Glutamatergic neuron (in vitro differentiated cells): Measurements from ENCODE around the gene PGP. TPM values are rescaled to one million over a fixed set of nuclear protein-coding genes. Genes with fewer than 3 reads are reported as not detected.

Source experiments
- DNase-seq: peaks from one replicate; pipeline ENCODE4 v3.0.0; 2022
- H3K27ac Mint-ChIP-seq: one replicate; pipeline ENCODE4 v1.8.0; 2020; ENCODE audit warnings: mild to moderate bottlenecking, mixed read lengths, inconsistent platforms; ENCODE audit not compliant: unreplicated experiment
- H3K27me3 Mint-ChIP-seq: one replicate; pipeline ENCODE4 v1.8.0; 2020; ENCODE audit warnings: mild to moderate bottlenecking, moderate library complexity, mixed read lengths, inconsistent platforms; ENCODE audit not compliant: unreplicated experiment
- H3K36me3 Mint-ChIP-seq: one replicate; pipeline ENCODE4 v1.8.0; 2020; ENCODE audit warnings: mild to moderate bottlenecking, mixed read lengths, inconsistent platforms; ENCODE audit not compliant: unreplicated experiment
- H3K4me1 Mint-ChIP-seq: one replicate; pipeline ENCODE4 v1.8.0; 2020; ENCODE audit warnings: mild to moderate bottlenecking, low read depth, mixed read lengths, inconsistent platforms; ENCODE audit not compliant: unreplicated experiment
- H3K4me3 Mint-ChIP-seq: one replicate; pipeline ENCODE4 v1.8.0; 2020; ENCODE audit warnings: mild to moderate bottlenecking, mixed read lengths, inconsistent platforms; ENCODE audit not compliant: unreplicated experiment
- H3K9me3 Mint-ChIP-seq: one replicate; pipeline ENCODE4 v1.8.0; 2020; ENCODE audit warnings: mild to moderate bottlenecking, moderate library complexity, mixed read lengths, inconsistent platforms; ENCODE audit not compliant: unreplicated experiment
- total RNA-seq: library from RNA; stranded (reverse); fragmentation: NEBNext Ultra II Directional; extraction: Animal tissue kit (Norgen Biotek cat#: 25700); gene quantifications from one replicate; pipeline ENCODE4 v1.2.1, GENCODE V29; 2021; ENCODE audit not compliant: unreplicated experiment
- TF ChIP-seq, protein P1 (sequence below): fragments of 200-600 bp; sonication (generic); IDR thresholded peaks from one replicate; pipeline ENCODE4 v1.5.0; 2021; ENCODE audit not compliant: partially characterized antibody, unreplicated experiment

Gene PGP
- total RNA-seq, 1 donor from 2014 or later = 33.9 TPM

GRCh38 chr16:2200313-2200712 lies 14.3 kb downstream of the PGP start:
- Mint-ChIP-seq H3K4me1 (peaks cover 2% of the 10 kb centered on the region), H3K36me3 (peaks cover 5% of the 10 kb centered on the region), H3K27me3 (peaks cover 20% of the 10 kb centered on the region), H3K27ac (no peak overlapping the region), H3K4me3 (no peak overlapping the region), H3K9me3 (peaks cover 8% of the 10 kb centered on the region)
- no peak for DNase-seq
- TF ChIP-seq, protein P1, sequence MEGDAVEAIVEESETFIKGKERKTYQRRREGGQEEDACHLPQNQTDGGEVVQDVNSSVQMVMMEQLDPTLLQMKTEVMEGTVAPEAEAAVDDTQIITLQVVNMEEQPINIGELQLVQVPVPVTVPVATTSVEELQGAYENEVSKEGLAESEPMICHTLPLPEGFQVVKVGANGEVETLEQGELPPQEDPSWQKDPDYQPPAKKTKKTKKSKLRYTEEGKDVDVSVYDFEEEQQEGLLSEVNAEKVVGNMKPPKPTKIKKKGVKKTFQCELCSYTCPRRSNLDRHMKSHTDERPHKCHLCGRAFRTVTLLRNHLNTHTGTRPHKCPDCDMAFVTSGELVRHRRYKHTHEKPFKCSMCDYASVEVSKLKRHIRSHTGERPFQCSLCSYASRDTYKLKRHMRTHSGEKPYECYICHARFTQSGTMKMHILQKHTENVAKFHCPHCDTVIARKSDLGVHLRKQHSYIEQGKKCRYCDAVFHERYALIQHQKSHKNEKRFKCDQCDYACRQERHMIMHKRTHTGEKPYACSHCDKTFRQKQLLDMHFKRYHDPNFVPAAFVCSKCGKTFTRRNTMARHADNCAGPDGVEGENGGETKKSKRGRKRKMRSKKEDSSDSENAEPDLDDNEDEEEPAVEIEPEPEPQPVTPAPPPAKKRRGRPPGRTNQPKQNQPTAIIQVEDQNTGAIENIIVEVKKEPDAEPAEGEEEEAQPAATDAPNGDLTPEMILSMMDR = no peak

- H3K4me1 Mint-ChIP-seq = peaks cover 2% of the 10 kb centered on the region
- peaks cover 8% of the 10 kb centered on the region for H3K9me3 Mint-ChIP-seq
- H3K36me3 Mint-ChIP-seq = peaks cover 5% of the 10 kb centered on the region
- H3K27me3 Mint-ChIP-seq = peaks cover 21% of the 10 kb centered on the region
- no peak overlapping the region for H3K27ac Mint-ChIP-seq
- H3K4me3 Mint-ChIP-seq = no peak overlapping the region
- no peak for DNase-seq
- TF ChIP-seq, protein P1 = no peak
Measured at GRCh38 chr16:2199621-2200139, 15.0 kb downstream of the PGP start.

GRCh38 chr16:2199095-2199494 lies 15.5 kb downstream of the PGP start:
- H3K4me1 Mint-ChIP-seq = no peaks in the 10 kb centered on the region
- H3K27me3 Mint-ChIP-seq = peaks cover 25% of the 10 kb centered on the region
- no peak overlapping the region for H3K27ac Mint-ChIP-seq
- TF ChIP-seq, protein P1 = no peak
- H3K9me3 Mint-ChIP-seq = peaks cover 5% of the 10 kb centered on the region
- no peak for DNase-seq
- H3K36me3 Mint-ChIP-seq = peaks cover 5% of the 10 kb centered on the region
- no peak overlapping the region for H3K4me3 Mint-ChIP-seq

DNA sequence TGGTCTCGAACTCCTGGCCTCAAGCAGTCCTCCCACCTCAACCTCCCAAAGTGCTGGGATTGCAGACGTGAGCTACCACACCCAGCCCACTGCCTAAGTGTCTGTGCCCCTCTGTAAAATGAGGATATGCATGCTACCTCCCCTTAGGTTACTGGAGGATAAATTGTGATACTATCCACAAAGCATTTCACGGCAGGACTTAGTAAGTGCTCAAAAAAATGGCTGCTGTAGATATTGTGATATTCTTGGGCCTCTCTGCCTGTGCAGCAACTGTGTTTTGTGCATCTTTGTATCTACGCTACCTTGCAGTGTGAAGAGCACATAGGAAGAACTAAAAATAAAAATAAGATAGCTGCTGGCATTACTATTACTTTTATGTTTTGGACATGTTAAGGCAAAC lies 16.4 kb downstream of the PGP start:
- Mint-ChIP-seq H3K27me3 (peaks cover 25% of the 10 kb centered on the region), H3K27ac (no peak overlapping the region), H3K4me3 (no peak overlapping the region), H3K9me3 (peaks cover 2% of the 10 kb centered on the region), H3K4me1 (no peaks in the 10 kb centered on the region), H3K36me3 (peaks cover 5% of the 10 kb centered on the region)
- no peak for DNase-seq
- TF ChIP-seq, protein P1 = no peak

DNA sequence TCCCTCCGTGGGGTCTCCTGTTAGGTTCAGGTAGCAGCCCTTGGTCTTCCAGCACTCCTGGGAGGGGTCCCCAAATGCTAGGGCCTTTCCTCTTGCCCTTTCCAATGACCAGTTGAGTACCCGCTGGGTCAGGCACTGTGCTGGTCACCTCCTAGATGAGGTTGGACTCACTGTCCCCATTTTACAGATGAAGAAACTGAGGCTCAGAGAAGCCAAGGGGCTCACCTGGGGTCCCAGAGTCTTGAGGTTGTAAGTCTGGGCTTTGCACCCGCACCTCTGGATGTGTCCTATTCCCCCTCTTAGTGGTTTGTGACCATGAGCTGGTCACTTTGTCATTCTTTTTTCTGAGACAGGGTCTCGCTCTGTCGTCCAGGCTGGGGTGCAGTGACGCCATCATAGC lies 16.9 kb downstream of the PGP start:
- no peak for DNase-seq

More for the DNA sequence above, 16.9 kb downstream of the PGP start:
- Mint-ChIP-seq H3K27ac (no peak overlapping the region), H3K9me3 (peaks cover 2% of the 10 kb centered on the region), H3K36me3 (peaks cover 5% of the 10 kb centered on the region), H3K27me3 (peaks cover 25% of the 10 kb centered on the region), H3K4me1 (no peaks in the 10 kb centered on the region), H3K4me3 (peak overlapping the region; percentile 34)
- TF ChIP-seq, protein P1 = no peak
